8988T (cell line): ENCODE data around the gene CCDC102A.
"Not testable (repeated sequence)": the region's sequence is repeated elsewhere in the genome, so short reads cannot be mapped to it uniquely, and the experiment has no call there.

Experiments used
- DNase-seq: peaks from one replicate; pipeline ENCODE4 v3.0.0; 2011

CCDC102A gene

DNA sequence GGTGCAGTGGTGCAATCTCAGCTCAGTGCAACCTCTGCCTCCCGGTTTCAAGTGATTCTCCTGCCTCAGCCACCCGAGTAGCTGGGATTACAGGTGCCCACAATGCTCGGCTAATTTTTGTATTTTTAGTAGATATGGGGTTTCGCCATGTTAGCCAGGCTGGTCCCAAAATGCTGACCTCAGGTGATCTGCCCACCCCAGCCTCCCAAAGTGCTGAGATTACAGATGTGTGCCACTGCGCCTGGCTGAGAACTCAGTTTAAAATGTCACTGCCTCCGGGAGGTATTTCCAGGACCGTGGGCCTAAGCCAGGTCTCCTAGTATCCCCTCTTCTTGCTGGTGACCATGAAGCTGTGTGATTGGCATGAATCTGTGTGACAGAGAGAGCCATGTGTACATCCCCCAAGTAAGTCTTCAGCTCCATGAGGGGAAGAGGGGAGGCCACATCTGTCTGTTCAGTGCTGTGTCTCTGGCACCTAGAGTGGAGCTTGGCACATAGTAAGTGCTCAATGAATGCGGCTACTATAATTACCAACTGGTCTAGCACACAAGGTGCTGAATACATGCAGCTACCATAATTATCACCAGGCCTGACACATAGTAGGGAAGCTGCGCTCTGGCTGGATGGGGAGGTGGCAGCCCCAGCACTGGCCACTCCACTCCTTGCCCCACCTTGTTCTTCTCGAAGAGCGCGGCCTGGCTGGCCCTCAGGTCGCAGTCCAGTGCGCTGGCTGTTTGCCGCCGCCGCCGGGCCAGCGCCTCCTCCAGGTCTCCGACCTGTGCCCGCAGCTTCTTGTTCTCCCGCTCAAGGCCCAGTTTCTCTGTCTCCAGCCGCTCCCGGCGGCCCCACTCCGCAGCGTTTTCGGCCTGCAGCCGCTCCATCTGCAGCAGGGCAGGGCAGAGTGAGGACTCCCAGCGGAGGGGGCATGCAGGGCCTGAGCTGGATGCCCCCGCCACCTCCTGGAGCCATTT is 18.7 kb downstream of the CCDC102A start:
- DNase-seq: no peak

DNA sequence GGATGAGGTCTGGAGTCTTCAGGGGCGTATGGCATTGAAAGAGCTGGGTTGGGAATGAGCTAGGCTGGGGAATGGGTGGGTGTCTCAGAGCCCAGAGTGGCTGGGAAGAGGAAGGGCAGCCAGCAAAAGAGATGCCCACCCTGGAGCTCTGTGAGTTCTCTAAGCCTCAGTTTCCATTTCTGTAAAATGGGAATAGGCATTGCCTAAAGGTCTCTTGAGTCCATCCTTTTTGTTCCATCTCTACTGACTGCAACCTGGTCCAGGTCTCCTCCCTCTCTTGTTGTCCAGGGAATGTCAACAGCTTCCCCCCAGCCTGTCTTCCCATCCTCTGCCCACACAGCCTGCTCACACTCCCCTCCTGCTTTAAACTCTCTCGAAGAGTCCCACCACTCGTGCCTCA is 19.6 kb downstream of the CCDC102A start:
- no peak for DNase-seq

DNA sequence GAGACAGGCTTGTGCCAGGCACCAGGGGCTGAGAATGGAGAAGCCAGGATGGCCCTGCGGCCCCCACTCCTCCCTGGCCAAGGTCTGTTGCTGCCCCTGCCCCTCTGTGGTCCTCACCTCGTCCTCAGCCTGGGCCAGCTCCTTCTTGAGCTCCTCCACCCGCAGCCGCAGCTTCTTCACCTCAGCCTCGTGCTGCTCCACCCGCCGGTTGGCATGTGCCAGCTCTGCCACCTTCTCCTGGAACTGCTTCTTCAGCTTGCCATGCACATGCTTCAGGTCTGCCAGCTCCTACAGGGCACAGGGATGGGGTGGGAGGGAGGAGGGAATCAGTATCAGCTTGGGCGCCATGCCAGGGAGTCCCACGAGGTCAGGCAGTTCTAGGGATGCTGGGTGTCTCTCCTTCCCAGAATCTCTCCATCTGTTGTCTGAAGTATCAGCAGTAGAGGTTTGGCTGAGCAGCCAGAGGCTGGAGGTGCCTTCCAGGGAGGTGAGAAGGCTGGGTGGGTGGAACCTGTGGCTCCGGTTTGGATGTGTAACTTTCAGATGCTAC is 20.1 kb downstream of the CCDC102A start:
- DNase-seq: no peak

DNA sequence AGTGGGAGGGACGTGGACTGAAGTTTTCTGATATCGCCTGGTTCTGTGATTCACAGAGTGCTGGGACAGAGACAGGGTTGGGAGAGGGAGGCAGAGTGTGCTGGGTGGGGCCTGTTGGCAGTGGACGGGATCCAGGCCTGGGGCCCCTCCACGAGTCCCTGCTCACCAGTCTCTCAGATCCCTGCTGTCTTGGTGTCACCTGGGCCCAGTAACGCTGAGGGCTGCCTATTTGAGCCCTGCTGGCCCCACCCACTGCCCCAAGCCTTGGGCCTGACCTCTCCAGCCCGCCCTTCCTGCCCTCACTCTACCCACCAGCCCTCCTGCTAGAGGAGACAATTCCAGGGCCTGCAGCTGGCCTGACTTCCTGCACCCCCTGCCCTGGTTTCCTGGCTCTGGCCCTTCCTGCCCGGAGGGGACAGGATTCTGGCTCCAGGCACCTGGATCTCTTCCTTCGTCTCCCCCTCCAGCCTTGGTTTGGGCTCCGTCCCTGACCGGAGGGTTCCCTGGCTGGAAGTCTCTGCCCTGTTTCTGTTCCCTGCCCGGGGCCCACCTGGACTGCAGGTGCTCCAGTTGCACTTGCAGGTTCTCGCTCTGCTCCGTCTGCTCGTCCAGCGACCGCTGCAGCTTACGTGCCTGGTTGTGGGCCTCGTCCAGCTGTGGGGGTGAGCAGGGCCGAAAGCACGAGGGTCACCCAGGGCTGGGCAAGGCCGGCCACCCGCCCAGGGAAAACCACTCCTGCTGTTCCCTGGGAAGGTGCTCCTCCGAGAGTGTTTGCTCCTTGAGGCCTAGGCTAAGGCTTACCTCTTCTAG is 21.4 kb downstream of the CCDC102A start:
- no peak for DNase-seq

DNA sequence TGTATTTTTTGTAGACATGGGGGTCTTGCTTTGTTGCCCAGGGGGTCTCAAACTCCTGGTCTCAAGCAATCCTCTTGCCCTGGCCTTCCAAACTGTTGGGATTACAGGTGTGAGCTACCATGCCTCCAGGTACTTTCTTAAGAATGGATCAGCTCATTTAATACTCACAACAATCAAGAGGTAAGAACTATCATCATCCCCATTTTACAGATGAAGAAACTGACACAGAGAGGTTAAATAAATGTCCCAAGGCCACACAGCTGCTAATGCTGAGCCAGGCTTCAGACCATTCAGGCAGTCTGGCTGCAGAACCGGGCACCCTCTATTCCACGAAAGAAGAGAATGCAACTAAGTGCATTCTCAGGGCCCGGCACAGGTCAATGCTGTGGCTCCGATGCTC is 22.0 kb downstream of the CCDC102A start:
- DNase-seq: no peak

DNA sequence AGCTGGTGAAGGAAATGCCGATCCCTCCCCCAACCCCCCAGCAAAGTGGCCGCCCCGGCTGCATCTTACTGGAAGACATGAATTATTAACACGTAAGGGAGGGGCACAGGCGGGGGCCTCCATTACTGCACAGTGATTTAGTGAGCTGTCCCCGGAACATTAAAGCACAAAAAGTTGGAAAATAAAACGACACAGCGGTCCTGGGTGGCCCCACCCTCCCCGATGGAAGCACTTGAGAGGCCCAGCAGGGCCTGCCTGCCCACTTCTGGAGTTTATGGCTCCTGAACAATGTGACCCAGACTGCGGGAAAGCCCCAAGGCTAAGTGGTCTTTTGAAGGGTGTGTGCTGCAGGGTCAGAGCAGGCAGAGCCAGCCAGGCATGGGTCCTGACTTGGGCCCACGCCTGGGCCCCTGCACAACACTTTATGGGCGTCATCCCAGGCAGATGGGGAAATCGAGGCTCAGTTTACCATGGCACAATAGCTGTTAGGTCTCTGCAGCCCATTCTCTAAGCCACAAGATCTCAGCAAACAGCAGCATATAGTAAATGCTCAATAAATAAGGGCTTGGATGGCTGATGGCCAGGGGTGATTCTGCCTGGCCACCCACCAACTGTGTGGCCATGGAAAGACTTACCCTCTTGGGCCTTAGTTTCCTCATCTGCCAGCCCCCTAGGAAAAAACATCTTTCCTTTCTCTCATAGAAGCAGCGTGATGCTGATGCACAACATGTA is 22.8 kb downstream of the CCDC102A start:
- no peak for DNase-seq

DNA sequence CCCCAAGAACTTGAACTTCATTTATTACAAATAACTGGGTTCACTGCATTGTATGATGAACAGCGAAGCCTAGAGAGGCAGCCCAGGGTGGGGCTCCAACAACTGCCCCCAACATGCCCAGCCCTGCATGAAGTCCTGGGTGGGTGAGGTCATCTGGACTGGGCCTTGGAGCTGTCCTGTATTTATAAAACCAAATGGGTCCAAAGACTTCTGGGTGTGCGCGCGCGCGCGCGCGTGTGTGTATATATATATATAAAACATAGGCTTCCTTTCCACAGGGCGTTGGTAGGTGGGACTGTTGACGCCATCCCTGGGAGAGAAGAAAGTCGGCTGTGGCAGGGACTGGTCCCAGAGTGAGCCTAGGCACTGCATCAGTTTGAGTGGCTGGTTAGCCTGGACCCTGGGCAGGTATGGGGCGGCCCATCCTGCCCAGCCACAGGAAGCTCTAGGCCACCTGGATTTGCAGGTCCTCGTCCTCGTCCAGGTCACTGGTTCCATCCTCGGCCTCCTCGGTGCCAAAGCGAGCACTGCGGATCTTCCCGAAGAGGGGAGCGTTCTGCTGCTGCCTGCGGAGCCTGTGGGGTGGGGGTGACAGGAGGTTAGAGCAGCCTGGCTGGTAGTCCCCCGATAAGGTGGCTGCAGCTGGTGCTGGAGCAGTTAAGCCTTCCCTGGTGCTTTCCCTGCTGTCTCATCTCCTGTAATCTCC is 23.9 kb downstream of the CCDC102A start:
- DNase-seq: no peak

DNA sequence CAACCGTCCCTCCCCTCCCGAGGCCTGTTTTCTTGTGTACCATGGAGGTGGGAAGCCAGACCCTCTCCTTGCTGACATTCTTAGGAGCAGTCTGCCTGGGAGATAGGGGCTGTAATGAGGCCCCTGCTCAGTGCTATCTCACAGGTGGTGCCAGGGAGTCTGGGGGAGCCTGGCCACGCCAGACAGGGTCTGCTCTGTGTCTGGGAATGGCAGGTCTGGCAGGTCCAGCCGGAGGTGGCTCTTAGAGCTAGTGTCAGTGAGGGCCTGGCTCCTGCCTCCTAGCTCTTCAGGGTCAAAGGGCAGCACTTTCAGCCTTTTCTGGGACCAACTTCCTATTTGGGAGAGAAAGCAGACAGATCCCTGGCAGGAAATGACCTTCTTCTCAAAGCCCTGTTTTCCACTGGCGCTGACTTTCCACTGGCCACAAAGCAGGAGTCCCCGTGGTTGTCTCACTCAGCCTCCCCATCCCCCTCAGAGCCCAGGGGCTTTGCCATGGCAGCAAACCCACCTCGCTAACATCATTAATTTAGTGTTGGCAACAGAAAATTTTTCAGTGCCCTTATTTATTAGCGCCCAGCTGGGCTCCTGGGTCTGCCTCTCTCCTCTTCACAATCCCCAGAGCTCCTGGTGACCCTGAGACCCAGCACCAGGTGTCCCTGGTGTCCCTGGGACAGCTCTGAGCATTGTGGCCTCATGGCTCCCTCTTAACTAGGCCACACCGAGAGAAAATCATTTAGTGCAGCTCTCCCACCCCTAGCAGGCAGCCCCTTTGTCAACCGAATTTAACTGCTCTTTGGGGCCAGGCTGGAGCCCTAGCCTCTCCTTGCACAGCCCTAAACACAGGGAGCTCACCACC is 26.1 kb downstream of the CCDC102A start:
- no peak for DNase-seq

DNA sequence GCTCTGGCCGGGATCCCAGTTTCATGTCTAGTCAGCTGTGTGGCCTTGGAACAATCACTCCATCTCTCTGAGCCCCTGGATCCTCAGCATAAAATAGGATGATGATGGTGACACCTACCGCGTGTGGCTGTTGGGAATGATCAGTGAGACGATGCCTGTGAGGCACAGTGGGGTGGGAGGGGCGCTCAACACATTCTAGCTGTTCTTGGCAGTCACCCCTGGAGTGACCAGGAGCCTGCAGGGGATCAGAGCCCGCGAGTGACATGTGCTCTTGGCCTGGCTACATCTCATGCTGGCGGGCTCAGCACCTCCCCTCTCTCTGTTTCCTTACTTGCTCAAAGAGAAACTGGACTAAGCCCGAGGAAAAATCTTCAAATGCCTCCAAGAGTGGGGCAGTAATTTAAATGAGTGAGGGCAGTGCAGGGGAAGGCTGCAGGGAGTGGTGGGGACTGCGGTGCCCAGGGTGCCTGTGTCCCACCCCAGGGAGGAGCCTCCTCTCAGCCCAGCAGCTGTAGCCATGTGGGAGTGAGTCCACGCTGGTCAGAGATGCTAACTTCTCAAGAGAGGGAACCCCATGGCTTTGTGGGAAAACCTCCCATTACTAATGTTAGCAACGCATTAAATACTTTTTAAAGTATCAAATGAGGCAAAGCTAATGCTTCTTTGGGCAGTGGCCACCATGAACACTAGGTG is 27.0 kb downstream of the CCDC102A start:
- DNase-seq: no peak

DNA sequence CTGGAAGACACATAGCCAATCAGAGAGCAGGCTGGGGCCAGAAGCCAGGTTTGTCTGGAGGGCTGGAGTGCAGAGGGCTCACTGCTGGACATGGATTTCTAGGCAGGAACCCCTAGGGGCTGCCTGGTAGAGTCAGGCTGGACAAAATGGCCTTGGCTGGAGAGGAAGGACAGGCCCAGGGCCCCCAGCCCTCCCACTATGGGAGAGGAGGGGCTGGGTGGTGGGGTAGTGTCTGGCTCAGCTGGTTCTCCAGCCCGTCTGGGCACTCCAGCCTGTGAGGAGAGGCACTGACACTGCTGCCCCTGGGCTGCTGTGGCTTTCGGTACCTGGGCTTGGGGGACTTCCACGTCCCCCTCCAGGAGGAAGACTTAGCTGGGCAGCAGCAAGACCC is 28.3 kb downstream of the CCDC102A start:
- no peak for DNase-seq

DNA sequence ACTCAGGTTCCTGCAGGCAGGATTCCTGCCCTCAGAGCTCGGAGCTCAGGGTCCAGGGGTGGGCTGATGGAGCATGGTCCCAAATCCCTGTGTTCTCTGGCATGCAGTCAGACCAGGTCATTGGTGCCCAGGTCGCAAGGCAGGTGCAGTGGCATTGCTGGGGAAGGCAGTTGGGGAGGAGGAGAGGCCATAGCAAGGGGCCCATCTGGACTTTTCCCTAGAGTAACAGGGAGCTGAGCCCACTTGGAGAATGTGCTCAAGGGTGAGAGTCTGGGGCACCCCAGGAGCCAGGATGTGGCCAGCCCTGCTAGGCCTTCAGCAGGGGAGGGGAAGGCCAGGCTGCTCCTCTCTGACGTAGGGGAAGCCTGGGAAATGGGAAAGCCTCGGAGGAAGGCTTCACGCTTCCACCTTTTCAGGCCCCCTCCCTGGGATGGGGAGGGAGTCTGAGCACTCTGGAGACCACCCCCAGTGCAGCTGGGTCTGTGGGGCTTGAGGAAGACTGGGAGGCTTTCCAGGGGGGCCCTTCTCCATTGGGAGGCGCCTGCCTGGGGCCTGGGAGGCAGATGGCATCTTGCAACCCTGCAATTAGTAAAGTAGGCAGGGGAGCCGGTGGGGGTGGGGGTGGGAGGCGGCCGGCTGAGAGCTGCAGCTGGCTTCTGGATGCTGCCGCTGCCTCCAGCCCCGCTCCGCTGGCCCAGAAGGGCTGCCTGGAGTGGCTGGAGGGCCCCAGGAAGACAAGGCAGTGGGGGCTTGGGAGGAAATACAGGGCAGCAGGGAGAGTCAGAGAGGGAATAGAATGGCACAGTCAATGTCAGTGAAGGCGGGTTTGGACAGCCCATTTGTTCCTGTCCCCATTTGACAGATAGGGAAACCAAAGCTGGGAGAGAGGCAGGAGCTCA is 29.0 kb downstream of the CCDC102A start:
- no peak for DNase-seq

DNA sequence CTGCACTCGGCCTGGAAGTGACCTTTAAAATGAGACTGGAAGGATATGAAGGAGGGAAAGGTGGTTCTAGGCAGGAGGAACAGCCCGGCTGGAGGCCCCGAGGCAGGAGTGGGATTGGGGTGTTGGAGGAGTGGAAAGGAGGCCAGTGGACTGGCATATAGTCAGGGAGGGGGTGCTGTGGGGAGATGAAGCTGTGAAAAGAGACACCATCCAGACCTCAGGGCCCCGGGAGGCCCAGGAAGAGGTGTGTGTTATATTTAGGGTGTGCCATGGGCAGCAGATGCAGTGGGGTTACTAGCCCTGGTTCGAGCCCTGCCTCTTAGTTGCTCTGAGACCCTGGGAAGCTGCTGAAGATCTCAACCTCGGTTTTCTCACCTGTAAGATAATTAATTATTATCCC is 31.2 kb downstream of the CCDC102A start:
- DNase-seq: no peak

DNA sequence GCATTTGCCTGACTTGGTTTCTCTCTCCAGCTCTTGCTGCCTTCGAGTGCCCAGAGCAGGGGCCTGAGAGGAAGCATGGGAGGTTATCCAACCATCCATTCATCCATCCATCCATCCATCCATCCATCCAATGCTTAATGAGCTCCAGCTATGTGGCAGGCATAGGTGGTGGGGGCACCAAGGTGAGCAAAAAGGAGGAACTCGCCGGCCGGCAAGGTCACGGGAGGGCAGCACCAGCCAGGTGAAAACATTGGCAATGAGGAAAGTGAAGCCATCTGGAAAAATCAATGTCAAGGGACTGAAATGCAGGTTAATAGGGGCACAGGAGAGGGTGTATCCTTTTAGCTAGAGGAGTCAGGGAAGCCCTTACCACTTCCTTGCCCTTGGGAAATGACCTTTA is 31.9 kb downstream of the CCDC102A start:
- no peak for DNase-seq

DNA sequence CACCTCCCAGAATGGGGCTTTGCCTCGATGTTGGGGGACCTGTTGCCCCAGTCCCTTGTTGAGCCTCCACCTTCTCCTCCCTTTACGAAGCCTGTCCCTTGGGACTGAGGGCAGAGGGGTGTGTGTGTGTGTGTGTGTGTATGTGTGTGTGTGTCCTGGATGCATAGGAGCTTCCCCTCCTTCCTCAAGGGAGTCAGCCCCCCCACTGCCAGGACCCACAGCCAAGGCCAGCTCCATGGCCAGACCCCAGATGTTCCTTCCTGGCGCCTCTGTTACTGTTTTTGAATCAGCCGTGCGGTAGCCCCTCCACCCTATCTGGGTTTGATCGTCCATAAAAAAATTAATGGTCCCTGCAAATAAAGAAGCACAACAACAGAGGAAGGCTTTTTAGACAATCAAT is 32.4 kb downstream of the CCDC102A start:
- DNase-seq: no peak

DNA sequence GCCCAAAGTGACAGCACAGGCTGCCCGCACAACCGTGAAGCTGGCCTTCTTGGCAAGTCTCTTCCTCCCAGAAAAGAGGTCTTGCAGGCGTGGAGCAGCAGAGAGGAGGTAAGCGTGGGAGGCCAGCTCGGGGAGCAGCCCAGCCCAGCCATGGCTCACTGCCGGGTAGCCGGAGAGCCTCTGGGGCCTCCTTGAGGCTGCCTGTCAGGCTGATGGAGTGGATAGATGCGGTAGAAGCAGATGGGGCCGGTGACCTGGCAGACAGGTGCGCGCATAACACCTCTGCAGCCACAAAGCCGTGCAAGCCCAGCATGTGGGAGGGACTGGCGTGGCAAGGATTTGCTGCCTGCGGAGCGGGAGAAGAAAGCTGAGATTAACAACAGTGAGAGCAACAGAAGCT is 33.0 kb downstream of the CCDC102A start:
- no peak for DNase-seq

DNA sequence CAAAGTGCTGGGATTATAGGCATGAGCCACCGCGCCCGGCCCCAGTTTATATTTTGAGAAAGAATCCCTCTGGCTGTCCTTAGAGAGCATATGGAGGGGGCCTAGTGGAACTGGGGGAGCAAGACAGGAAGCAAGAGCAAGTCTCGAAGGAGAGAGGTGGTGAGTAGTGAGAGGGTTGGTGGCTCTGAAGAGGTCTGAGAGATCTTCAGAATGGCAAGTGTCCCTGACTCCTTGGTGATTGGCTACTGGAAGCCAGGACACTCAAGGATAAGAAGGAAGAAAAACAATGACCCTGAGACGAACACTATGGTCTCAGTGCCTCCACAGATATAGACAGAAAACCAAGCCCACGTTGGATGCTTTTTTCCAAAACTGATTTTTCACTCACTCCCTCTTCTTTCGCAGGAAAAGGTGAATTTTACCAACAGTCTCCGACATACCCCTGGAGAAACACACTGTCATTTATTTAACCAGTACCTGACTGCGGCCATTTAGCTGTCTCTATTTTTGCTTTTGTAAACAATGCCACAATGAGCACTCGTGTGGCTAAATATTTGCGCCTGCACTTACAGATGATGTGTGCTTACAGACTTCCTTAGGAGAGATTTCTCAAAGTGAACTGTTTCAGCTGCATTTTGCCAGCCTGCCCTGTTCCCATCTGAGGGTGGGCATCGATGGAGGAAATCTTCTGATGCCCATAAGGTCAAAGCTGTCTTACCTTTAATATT is 34.2 kb downstream of the CCDC102A start:
- no peak for DNase-seq

DNA sequence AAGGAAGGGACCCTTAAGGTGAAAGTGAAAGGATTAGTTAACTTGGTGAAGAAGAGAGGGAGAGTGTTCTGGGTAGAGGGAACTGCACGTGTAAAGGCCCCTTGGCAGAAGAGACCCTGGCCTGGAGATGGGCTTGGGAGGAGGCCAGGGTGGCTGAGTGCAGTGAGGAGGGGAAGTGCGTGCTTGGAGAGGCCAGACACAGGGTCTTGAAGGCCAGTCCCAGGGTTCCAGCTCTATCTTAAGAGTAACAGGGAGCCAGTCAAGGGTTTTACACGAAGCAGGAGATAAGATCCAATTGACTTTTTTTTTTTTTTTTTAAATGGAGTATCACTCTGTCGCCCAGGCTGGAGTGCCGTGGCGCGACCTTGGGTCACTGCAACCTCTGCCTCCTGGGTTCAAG is 34.9 kb downstream of the CCDC102A start:
- no peak for DNase-seq

DNA sequence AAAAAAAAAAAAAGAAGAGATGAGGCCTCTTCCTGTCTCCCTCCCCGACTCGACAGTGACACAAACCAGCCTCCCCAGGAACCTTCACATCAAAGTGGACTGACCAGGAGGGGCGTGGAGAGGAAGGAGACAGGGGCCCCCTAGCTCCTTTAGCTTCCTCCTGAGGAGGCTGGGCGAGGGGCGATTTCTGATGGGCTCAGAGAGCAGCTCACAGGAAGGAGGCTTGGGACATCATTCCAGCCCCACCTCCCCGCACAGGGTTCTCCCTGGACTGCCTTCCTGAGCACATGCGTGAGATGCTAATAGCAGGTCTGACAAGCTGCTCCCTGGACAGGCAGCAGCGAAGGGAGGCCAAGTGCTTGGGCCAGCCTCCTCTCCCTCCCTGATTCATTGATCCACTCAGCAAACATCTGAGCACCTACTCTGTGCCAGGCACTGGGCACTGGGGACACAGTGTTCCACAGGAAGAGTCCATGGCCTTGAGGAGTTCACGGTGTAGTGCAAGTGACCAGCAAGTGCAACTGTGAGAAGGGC is 35.7 kb downstream of the CCDC102A start:
- DNase-seq: no peak

DNA sequence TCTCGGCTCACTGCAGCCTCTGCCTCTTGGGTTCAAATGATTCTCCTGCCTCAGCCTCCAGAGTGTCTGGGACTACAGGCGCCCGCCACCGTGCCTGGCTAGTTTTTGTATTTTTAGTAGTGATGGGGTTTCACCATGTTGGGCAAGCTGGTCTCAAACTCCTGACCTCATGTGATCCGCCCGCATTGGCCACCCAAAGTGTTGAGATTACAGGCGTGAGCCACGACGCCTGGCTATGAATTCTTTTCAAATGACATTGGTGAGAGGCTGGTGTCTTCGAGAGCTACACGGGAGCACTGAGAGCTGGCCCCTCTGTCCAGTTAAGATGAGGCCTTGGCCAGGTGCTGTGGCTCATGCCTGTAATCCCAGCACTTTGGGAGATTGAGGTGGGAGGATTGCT is 36.4 kb downstream of the CCDC102A start:
- not testable (repeated sequence) for DNase-seq
